D721Med (cell line): ENCODE measurements around the gene NT5DC4.

Experiments
- DNase-seq: peaks from one replicate; pipeline ENCODE4 v3.0.0; 2011; ENCODE audit warnings: low spot score; ENCODE audit not compliant: insufficient read length
- FAIRE-seq: peaks from 2 replicates; lab custom pipeline; 2011; peaks lifted over from hg19 to GRCh38; lab: Jason Lieb, UNC
- TF ChIP-seq, protein P1 (sequence below): IDR thresholded peaks from 2 replicates; pipeline ENCODE4 v1.5.1; 2012; ENCODE audit warnings: mild to moderate bottlenecking, control low read depth; ENCODE audit not compliant: insufficient read depth; ENCODE audit errors: missing control alignments

Gene NT5DC4

DNA sequence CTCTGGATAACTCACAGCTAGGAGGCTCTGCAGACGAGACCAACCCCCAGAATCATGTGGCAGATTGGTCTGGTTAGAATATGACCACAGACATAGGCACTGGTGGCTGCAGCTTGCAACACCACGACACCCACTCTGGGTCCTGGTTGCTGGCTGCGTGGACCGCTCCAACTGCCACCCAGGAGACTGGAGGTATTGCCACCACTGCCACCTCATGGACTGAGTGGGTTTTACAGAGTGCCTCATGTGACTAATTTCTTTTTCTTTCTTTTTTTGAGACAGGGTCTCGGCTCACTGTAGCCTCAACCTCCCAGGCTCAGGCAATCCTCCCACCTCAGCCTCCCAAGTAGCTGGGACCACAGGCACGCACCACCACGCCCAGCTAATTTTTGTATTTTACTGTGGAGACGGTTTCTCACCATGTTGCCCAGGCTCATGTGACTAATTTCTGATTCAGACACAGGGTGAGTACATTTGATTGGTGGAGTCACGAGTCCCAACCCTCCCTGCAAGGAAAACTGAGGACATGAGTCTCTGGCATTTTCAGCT is 29.9 kb upstream of the NT5DC4 start:
- FAIRE-seq (no peak), DNase-seq (peak; percentile 38)
- TF ChIP-seq, protein P1, sequence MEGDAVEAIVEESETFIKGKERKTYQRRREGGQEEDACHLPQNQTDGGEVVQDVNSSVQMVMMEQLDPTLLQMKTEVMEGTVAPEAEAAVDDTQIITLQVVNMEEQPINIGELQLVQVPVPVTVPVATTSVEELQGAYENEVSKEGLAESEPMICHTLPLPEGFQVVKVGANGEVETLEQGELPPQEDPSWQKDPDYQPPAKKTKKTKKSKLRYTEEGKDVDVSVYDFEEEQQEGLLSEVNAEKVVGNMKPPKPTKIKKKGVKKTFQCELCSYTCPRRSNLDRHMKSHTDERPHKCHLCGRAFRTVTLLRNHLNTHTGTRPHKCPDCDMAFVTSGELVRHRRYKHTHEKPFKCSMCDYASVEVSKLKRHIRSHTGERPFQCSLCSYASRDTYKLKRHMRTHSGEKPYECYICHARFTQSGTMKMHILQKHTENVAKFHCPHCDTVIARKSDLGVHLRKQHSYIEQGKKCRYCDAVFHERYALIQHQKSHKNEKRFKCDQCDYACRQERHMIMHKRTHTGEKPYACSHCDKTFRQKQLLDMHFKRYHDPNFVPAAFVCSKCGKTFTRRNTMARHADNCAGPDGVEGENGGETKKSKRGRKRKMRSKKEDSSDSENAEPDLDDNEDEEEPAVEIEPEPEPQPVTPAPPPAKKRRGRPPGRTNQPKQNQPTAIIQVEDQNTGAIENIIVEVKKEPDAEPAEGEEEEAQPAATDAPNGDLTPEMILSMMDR: peak; percentile 62

DNA sequence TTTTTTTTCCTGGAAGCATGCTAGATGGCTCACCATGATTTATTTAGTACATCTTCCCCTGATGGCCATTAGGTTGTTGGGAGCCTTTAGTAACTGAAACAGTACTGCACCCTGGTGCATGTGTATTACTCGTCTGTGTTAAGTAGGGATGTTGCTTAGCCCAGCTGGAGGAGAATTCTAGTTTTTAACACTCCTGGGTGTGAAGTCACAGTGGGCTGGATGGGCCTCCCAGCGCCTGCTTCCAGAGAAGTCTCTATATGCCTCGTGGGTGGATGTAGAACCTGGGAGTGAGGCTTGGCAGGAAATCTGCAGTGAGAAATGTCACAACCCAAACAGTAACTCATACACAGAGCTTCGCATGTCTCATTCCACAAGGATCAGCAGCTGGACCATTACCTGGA is 28.9 kb upstream of the NT5DC4 start:
- no peak for FAIRE-seq

DNA sequence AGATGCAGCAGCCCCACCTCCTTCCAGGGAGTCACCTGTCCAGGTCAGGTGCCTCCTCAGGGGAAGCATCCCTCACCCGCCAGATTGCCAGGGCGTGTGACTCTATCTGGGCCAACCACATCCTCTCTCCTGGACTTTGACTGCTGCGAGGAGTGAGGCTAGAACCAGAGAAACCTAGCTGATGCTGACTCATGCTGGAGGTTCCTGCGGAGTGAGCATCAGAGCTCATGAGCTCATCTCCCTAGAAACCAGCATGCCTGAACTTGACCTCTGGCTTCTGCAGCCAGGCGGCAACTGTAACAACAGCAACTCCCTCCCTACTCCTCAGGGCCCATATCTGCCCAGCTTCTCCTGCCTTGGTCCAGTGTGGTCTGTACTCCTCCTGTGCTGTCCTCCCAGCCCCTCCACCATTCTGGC is 28.3 kb upstream of the NT5DC4 start:
- no peak for FAIRE-seq
- no peak for DNase-seq
- TF ChIP-seq, protein P1: no peak

More for the DNA sequence above, 28.9 kb upstream of the NT5DC4 start:
- TF ChIP-seq, protein P1: no peak
- DNase-seq: no peak

DNA sequence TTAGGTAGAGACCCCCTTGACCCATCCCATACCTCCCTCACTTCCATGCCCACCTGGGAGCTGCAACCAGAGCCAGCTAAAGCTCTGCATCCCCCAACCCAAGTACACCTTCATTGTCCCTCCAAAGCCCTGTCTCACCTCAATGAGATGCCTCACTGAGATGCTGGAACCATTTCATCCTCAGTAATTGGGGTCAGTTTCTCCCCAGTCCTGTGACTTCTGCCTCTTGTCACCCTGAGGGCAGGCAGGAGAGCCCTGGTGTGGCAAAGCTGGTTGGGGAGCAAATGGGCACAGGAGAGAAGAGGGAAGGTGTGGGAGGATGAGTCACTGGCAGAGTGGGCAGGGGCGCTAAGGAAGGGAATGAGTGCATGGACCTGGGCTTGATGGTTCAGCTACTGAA is 27.9 kb upstream of the NT5DC4 start:
- FAIRE-seq: no peak
- TF ChIP-seq, protein P1: no peak

GRCh38 chr2:112693596-112693995 is 27.2 kb upstream of the NT5DC4 start:
- TF ChIP-seq, protein P1: no peak
- FAIRE-seq (no peak), DNase-seq (no peak)

More for the DNA sequence above, 27.9 kb upstream of the NT5DC4 start:
- DNase-seq: no peak

DNA sequence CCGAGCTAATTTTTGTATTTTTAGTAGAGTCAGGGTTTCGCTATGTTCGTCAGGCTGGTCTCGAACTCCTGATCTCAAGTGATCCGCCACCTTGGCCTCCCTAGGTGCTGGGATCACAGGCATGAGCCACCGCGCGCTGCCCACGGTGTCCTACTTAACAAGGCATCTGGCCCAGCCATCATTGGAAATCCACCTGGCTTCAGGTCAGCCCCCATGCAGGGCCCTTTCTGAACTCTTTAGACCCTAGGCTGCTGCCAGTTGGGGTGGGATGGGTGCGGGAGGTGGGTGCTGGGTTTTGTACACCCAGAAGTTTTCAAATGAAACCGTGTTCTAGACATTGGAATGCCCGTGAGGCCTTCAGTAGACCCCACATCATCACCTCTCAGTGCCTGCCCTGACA is 26.6 kb upstream of the NT5DC4 start:
- TF ChIP-seq, protein P1: no peak
- no peak for FAIRE-seq
- no peak for DNase-seq

DNA sequence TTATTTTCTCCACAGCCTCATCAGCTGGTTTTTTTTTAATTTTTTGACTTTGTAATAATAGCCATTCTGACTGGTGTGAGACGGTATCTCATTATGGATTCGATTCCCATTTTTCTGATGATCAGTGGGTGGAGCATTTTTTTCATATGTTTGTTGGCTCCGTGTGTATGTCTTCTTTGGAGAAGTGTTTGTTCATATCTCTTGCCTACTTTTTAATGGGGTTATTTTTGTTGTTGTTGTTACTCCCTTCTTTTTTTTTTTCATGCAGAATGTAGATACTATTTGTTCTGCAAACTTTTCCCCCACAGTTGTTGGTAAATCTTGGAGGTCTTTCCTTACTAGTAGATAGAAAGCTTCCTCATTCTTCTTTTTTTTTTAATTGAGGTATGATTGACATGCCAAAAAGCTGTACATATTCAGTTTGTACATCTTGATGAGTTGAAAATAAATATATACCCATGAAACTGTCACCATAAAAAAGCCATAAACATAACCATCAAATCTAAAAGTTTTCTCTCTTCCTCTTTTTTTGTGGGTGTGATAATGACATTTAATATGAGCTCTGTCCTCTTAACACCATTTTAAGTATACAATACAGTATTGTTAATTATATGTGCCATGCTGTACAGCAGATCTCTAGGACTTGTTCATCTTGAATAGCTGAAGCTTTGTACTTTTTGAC is 21.8 kb upstream of the NT5DC4 start:
- TF ChIP-seq, protein P1: no peak
- no peak for DNase-seq
- FAIRE-seq: no peak
